Astrocyte (in vitro differentiated cells and primary cell): Measurements from ENCODE around the gene RAB38. TPM values are rescaled to one million over a fixed set of nuclear protein-coding genes. Genes with fewer than 3 reads are reported as not detected.

ENCODE experiments used
- DNase-seq: peaks from one replicate; pipeline ENCODE4 v3.0.0-alpha.2; 2010; ENCODE audit warnings: low read depth
- FAIRE-seq: peaks from 2 replicates; lab custom pipeline; 2011; peaks lifted over from hg19 to GRCh38; lab: Jason Lieb, UNC
- H2AFZ ChIP-seq: 2 replicates; pipeline ENCODE4 v1.6.0; 2012; ENCODE audit warnings: low read depth, low read length, inconsistent platforms
- H3K27ac ChIP-seq: 2 replicates; pipeline ENCODE4 v1.5.1; 2011; ENCODE audit warnings: low read depth, low read length, inconsistent platforms
- H3K27me3 ChIP-seq: 2 replicates; pipeline ENCODE4 v1.6.0; 2011; ENCODE audit warnings: low read length, inconsistent platforms; ENCODE audit not compliant: insufficient read depth
- H3K36me3 ChIP-seq: 2 replicates; pipeline ENCODE4 v1.5.1; 2011; ENCODE audit warnings: low read length, inconsistent platforms; ENCODE audit not compliant: insufficient read depth
- H3K4me1 ChIP-seq: 2 replicates; pipeline ENCODE4 v1.5.1; 2011; ENCODE audit warnings: low read length, inconsistent platforms; ENCODE audit not compliant: insufficient read depth
- H3K4me2 ChIP-seq: 2 replicates; pipeline ENCODE4 v1.6.0; 2012; ENCODE audit warnings: low read length, inconsistent platforms
- H3K4me3 ChIP-seq: 2 replicates; pipeline ENCODE4 v1.5.1; 2011; ENCODE audit warnings: low read depth, mild to moderate bottlenecking, low read length, inconsistent platforms; ENCODE audit not compliant: insufficient read depth
- H3K79me2 ChIP-seq: 2 replicates; pipeline ENCODE4 v1.6.0; 2012; ENCODE audit warnings: mild to moderate bottlenecking, low read length, inconsistent platforms; ENCODE audit not compliant: insufficient read depth
- H3K9ac ChIP-seq: 2 replicates; pipeline ENCODE4 v1.6.0; 2012; ENCODE audit warnings: mild to moderate bottlenecking, low read length, inconsistent platforms
- H3K9me3 ChIP-seq: 2 replicates; pipeline ENCODE4 v1.5.1; 2012; ENCODE audit warnings: low read depth, mild to moderate bottlenecking, low read length, inconsistent platforms; ENCODE audit not compliant: insufficient read depth
- H4K20me1 ChIP-seq: 2 replicates; pipeline ENCODE4 v1.6.0; 2012; ENCODE audit warnings: low read length, inconsistent platforms; ENCODE audit not compliant: insufficient read depth
- H3K27ac Mint-ChIP-seq: one replicate; pipeline ENCODE4 v1.8.0; 2021; ENCODE audit warnings: mild to moderate bottlenecking, mixed read lengths; ENCODE audit not compliant: unreplicated experiment
- H3K27me3 Mint-ChIP-seq: one replicate; pipeline ENCODE4 v1.8.0; 2021; ENCODE audit warnings: low read depth, mixed read lengths; ENCODE audit not compliant: unreplicated experiment
- H3K36me3 Mint-ChIP-seq: one replicate; pipeline ENCODE4 v1.8.0; 2021; ENCODE audit warnings: low read depth, mixed read lengths; ENCODE audit not compliant: unreplicated experiment
- H3K4me1 Mint-ChIP-seq: one replicate; pipeline ENCODE4 v1.8.0; 2021; ENCODE audit warnings: low read depth, mixed read lengths; ENCODE audit not compliant: unreplicated experiment
- H3K4me3 Mint-ChIP-seq: one replicate; pipeline ENCODE4 v1.8.0; 2021; ENCODE audit warnings: mild to moderate bottlenecking, moderate library complexity, mixed read lengths; ENCODE audit not compliant: unreplicated experiment
- H3K9me3 Mint-ChIP-seq: one replicate; pipeline ENCODE4 v1.8.0; 2021; ENCODE audit warnings: mild to moderate bottlenecking, mixed read lengths; ENCODE audit not compliant: unreplicated experiment
- EZH2 ChIP-seq: IDR thresholded peaks from 2 replicates; pipeline ENCODE4 v1.6.1; 2012; ENCODE audit warnings: mild to moderate bottlenecking, low read length, inconsistent platforms; ENCODE audit not compliant: insufficient read depth
- total RNA-seq: library from RNA; stranded (reverse); gene quantifications from 2 replicates; pipeline ENCODE4 v1.2.1, GENCODE V29; 2021
- TF ChIP-seq, protein P1 (sequence below): IDR thresholded peaks from 2 replicates; pipeline ENCODE4 v1.5.1; 2011; ENCODE audit warnings: low read depth, mild to moderate bottlenecking, inconsistent platforms, low read length, moderate library complexity; ENCODE audit not compliant: insufficient read depth

RAB38 gene
- total RNA-seq, 1 donor from 2014 or later: 3.2 TPM

DNA sequence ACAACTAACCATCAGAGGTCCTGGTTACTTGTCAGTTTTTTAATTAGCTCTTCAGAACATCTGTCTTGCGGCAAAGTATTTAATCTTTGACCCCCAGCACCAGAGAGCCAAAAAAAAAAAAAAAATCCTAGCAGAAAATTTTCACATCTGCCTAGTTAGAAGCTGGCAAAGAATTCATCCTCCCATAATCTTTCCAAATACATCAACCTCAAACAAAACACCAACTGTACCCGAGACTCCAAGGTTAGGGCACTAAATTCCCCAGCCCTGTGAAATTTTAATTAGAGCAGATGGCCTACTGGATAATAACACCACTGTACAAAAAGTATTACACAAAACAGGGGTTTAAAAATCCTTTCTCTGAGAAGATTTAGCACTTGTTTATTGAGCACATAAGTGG, 55.7 kb downstream of the RAB38 start:
- H3K4me3 Mint-ChIP-seq: no peak overlapping the region

DNA sequence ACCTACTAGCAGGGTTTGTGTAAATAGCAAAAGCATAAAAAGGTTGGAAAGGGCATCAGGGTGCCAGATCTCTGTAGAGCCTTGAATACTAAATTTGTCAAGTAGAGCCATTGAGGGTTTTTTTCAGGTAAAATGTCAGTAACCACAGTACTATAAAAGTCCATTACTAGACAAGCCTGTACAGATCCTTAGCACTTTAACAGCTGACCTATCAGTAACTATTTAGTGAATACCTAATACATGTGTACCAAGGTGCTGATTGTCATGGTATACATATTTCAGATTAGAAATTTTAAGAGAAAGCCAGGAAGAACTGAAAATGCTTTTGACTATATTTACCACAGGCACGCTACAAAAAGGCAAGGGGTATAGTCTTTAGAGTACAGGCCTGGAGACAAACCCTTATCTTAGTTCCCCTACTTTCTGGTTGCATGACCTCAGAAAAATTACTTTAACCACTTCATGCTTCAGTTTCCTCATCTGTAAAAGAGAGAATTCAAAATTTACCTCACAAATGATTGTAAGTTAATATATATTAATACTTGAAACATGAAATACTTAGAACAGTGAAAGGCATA, 57.9 kb downstream of the RAB38 start:
- Mint-ChIP-seq H3K4me1 (no peaks in the 10 kb centered on the region), H3K9me3 (no peaks in the 10 kb centered on the region), H3K36me3 (no peaks in the 10 kb centered on the region), H3K27ac (no peak overlapping the region), H3K27me3 (no peaks in the 10 kb centered on the region), H3K4me3 (no peak overlapping the region)
- Histone ChIP-seq H4K20me1 (no peaks in the 10 kb centered on the region), H3K9me3 (no peaks in the 10 kb centered on the region), H3K27ac (no peak overlapping the region), H3K79me2 (no peaks in the 10 kb centered on the region), H2AFZ (no peak overlapping the region), H3K4me3 (no peak overlapping the region), H3K27me3 (no peaks in the 10 kb centered on the region), H3K4me2 (no peak overlapping the region), H3K36me3 (no peaks in the 10 kb centered on the region), H3K9ac (no peak overlapping the region), H3K4me1 (no peaks in the 10 kb centered on the region)
- no peak for FAIRE-seq
- no peak for DNase-seq
- no peak for TF ChIP-seq EZH2
- TF ChIP-seq, protein P1, sequence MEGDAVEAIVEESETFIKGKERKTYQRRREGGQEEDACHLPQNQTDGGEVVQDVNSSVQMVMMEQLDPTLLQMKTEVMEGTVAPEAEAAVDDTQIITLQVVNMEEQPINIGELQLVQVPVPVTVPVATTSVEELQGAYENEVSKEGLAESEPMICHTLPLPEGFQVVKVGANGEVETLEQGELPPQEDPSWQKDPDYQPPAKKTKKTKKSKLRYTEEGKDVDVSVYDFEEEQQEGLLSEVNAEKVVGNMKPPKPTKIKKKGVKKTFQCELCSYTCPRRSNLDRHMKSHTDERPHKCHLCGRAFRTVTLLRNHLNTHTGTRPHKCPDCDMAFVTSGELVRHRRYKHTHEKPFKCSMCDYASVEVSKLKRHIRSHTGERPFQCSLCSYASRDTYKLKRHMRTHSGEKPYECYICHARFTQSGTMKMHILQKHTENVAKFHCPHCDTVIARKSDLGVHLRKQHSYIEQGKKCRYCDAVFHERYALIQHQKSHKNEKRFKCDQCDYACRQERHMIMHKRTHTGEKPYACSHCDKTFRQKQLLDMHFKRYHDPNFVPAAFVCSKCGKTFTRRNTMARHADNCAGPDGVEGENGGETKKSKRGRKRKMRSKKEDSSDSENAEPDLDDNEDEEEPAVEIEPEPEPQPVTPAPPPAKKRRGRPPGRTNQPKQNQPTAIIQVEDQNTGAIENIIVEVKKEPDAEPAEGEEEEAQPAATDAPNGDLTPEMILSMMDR: no peak

More for the DNA sequence above, 55.7 kb downstream of the RAB38 start:
- H3K27ac Mint-ChIP-seq: no peak overlapping the region
- no peaks in the 10 kb centered on the region for H3K4me1 ChIP-seq
- H3K27me3 ChIP-seq: no peaks in the 10 kb centered on the region
- H3K4me2 ChIP-seq: no peak overlapping the region
- no peaks in the 10 kb centered on the region for H3K27me3 Mint-ChIP-seq
- DNase-seq (no peak), FAIRE-seq (no peak)
- H3K36me3 Mint-ChIP-seq: no peaks in the 10 kb centered on the region
- H3K4me1 Mint-ChIP-seq: no peaks in the 10 kb centered on the region
- H2AFZ ChIP-seq: no peak overlapping the region
- no peak overlapping the region for H3K4me3 ChIP-seq
- no peaks in the 10 kb centered on the region for H4K20me1 ChIP-seq
- TF ChIP-seq, protein P1: no peak
- no peak for TF ChIP-seq EZH2
- H3K9me3 Mint-ChIP-seq: no peaks in the 10 kb centered on the region
- no peaks in the 10 kb centered on the region for H3K9me3 ChIP-seq
- H3K27ac ChIP-seq: no peak overlapping the region
- no peaks in the 10 kb centered on the region for H3K79me2 ChIP-seq
- H3K9ac ChIP-seq: no peak overlapping the region
- H3K36me3 ChIP-seq: no peaks in the 10 kb centered on the region
